Mucosa of descending colon (tissue), 3 donors: ENCODE results near the gene SDK1. TPM values are rescaled to one million over a fixed set of nuclear protein-coding genes. Genes with fewer than 3 reads are reported as not detected.
A peak's percentile ranks its signal among the peaks of the same experiment; 100 is the strongest.

Experiments used
- ATAC-seq: fragments of 200-7000 bp; cut with Tn5 transposase; one replicate; pipeline ENCODE4 v1.9.1; 2020; ENCODE audit warnings: mild to moderate bottlenecking, moderate library complexity
- DNase-seq, 3 donors: peaks; one replicate each; pipeline ENCODE4 v3.0.0-alpha.2; 2020
- H3K36me3 ChIP-seq: fragments of 200-600 bp; one replicate; pipeline ENCODE4 v1.8.0; 2021; ENCODE audit warnings: low read depth, mild to moderate bottlenecking
- H3K4me1 ChIP-seq: fragments of 200-600 bp; one replicate; pipeline ENCODE4 v1.8.0; 2021; ENCODE audit warnings: low read depth, mild to moderate bottlenecking
- H3K4me3 ChIP-seq: fragments of 200-600 bp; one replicate; pipeline ENCODE4 v1.8.0; 2021; ENCODE audit warnings: mild to moderate bottlenecking
- H3K9me3 ChIP-seq: fragments of 200-600 bp; one replicate; pipeline ENCODE4 v1.8.0; 2021; ENCODE audit warnings: mild to moderate bottlenecking
- CTCF ChIP-seq: fragments of 200-600 bp; IDR thresholded peaks from one replicate; pipeline ENCODE4 v1.8.0; 2022; ENCODE audit warnings: antibody characterized with exemption, mild to moderate bottlenecking
- intact Hi-C, 2 donors: fragments of 100-400 bp; cut with DNase I in 1 of 2; cut with micrococcal nuclease in 1 of 2; formaldehyde crosslinking; loops; one replicate each; pipeline versions ENCODE4 v1.11.0 to v1.11.1; 2022; cut with DNase I, micrococcal nuclease
- total RNA-seq, 3 donors: library from RNA; stranded (reverse); fragmentation: NEBNext Ultra II Directional in 2 of 3; extraction: Animal tissue kit (Norgen Biotek cat#: 25700) in 2 of 3; gene quantifications; one replicate each; pipeline versions ENCODE4 v1.2.1 to v1.2.4, GENCODE V29; 2021 to 2023
- donor health status: DM: no; HTN: no; CAD: no; lungs with moderate emphysema.
- donor health status: DM: no; HTN: no; CAD: no.
- donor health status: DM: no; HTN: yes; CAD: no.

Gene SDK1
- total RNA-seq, 3 donors from 2014 or later = 2.7 to 20.2 (median 4.2) TPM

DNA sequence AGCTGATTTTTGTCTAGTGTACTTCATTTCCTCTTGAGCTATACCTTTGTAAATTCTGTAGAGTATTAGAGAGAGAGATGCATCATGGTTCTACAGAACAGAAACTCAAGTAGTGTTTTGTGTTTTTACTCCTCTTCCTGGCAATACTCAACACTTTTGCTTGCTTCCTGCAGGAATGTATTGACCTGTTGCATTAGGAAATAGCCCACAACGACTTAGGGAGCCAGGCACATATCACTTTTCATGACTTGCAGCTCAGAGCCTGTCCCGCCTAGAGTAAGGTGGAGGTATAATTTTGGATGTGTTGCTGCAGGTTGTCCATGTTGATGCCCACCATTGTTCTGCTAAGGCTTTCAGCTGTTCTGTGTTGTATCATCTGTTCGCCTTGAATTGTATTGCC lies 216.3 kb downstream of the SDK1 start:
- TF ChIP-seq CTCF = no peak
- no peak overlapping the region for H3K4me3 ChIP-seq
- no peaks in the 10 kb centered on the region for H3K4me1 ChIP-seq
- DNase-seq (no peak), ATAC-seq (no peak)
- no peaks in the 10 kb centered on the region for H3K9me3 ChIP-seq
- intact Hi-C loops = no loop called here
- no peaks in the 10 kb centered on the region for H3K36me3 ChIP-seq

- TF ChIP-seq CTCF = no peak
- no peaks in the 10 kb centered on the region for H3K4me1 ChIP-seq
- no peaks in the 10 kb centered on the region for H3K9me3 ChIP-seq
- H3K36me3 ChIP-seq = no peaks in the 10 kb centered on the region
- ATAC-seq = no peak
- no peak overlapping the region for H3K4me3 ChIP-seq
- intact Hi-C loops = no loop called here
- DNase-seq = no peak
Measured at GRCh38 chr7:3518546-3518945, 217.5 kb downstream of the SDK1 start.

DNA sequence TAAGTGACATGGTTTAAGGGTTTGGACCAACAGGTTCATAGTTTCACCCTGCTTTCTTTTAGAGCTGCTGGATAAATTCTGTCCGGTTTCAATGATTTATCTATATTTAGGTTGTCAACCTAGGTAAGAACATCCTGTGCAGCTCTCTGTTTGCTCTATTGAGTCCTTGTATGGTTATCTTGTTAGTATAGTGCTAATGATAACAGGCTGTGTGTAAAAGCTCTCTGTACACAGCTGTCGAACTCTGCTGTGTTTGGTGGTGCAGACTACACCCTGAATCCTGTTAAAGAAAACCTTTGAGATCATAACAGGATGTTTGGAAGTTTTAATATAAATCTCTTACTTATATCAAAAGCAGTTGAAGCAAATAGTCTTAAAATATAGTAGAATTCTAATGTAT lies 219.2 kb downstream of the SDK1 start:
- intact Hi-C loops = no loop called here
- peak; percentile 98 for ATAC-seq
- no peak for TF ChIP-seq CTCF
- Histone ChIP-seq H3K4me3 (no peak overlapping the region), H3K4me1 (no peaks in the 10 kb centered on the region), H3K9me3 (no peaks in the 10 kb centered on the region), H3K36me3 (no peaks in the 10 kb centered on the region)
- DNase-seq = no peak

GRCh38 chr7:3527496-3528124 lies 226.6 kb downstream of the SDK1 start:
- no peaks in the 10 kb centered on the region for H3K4me1 ChIP-seq
- no peak for TF ChIP-seq CTCF
- DNase-seq (no peak), ATAC-seq (no peak)
- intact Hi-C loops = no loop called here
- H3K4me3 ChIP-seq = no peak overlapping the region
- H3K9me3 ChIP-seq = no peaks in the 10 kb centered on the region
- H3K36me3 ChIP-seq = no peaks in the 10 kb centered on the region

DNA sequence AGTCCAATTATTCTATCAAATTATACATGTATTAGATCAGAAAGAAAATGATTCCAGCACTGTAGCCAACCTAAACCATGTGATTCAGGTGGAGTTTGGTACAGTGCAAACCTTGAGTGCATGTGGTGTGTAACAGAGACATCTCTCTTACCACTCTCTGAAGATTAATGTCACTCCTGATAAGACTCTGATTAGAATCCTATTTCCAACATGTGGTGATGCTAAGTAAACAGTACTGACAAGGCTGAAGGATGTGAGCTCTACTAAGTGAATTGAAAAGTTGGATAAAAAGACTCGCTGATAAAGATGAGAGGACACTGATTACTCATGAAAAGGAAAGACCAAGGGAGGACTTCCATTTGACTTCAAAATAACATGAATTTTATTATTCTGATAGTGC lies 232.0 kb downstream of the SDK1 start:
- DNase-seq (no peak), ATAC-seq (no peak)
- no peak for TF ChIP-seq CTCF
- H3K36me3 ChIP-seq = no peaks in the 10 kb centered on the region
- H3K4me1 ChIP-seq = no peaks in the 10 kb centered on the region
- intact Hi-C loops = no loop called here
- no peak overlapping the region for H3K4me3 ChIP-seq
- no peaks in the 10 kb centered on the region for H3K9me3 ChIP-seq
